ENCODE results near the gene UBE2E3. TPM values are rescaled to one million over a fixed set of nuclear protein-coding genes. Genes with fewer than 3 reads are reported as not detected.

The UBE2E3 gene
- total RNA-seq, 4 donors from 2014 or later = 23.6 to 65.4 (median 49.0) TPM

- Histone ChIP-seq H3K27me3 (no peaks in the 10 kb centered on the region), H3K36me3 (no peaks in the 10 kb centered on the region), H3K4me1 (no peaks in the 10 kb centered on the region), H3K9me3 (no peaks in the 10 kb centered on the region), H3K27ac (no peak overlapping the region), H3K4me3 (no peak overlapping the region)
- no peak for DNase-seq
- TF ChIP-seq, protein P1, sequence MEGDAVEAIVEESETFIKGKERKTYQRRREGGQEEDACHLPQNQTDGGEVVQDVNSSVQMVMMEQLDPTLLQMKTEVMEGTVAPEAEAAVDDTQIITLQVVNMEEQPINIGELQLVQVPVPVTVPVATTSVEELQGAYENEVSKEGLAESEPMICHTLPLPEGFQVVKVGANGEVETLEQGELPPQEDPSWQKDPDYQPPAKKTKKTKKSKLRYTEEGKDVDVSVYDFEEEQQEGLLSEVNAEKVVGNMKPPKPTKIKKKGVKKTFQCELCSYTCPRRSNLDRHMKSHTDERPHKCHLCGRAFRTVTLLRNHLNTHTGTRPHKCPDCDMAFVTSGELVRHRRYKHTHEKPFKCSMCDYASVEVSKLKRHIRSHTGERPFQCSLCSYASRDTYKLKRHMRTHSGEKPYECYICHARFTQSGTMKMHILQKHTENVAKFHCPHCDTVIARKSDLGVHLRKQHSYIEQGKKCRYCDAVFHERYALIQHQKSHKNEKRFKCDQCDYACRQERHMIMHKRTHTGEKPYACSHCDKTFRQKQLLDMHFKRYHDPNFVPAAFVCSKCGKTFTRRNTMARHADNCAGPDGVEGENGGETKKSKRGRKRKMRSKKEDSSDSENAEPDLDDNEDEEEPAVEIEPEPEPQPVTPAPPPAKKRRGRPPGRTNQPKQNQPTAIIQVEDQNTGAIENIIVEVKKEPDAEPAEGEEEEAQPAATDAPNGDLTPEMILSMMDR (IDR thresholded peaks at IDR 0.05) = no peak
- TF ChIP-seq POLR2A (IDR thresholded peaks at IDR 0.05) = no peak
- intact Hi-C loops (cut with DNase I) = no loop called here
Observed at GRCh38 chr2:180938451-180938850, 42.0 kb upstream of the UBE2E3 start.

DNA sequence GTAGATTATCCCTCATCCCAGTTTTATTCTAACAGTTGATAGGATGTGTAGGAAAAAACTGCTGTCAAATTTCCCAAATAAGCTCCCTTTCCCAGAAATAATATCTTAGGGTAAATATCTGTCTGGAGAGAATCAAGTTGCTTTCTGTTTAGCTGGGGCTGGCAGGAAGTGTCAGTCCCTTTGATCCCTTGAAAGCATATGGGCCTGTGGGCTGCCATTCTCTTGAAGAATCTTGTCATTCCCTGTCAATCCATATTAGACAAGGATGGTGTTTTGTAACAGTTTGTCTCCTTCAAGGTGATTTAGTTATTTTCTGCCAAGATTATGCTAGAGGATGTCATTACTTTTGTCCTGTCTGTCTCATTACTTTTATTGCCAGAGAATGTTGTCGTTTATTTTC is 37.1 kb upstream of the UBE2E3 start:
- DNase-seq = no peak
- intact Hi-C loops (cut with DNase I) = no loop called here
- no peak overlapping the region for H3K4me3 ChIP-seq
- no peak overlapping the region for H3K27ac ChIP-seq
- no peaks in the 10 kb centered on the region for H3K36me3 ChIP-seq
- WGBS, 2 donors = 75 to 77% methylated on average over 1 of the region's 1 CpG
- no peaks in the 10 kb centered on the region for H3K9me3 ChIP-seq
- no peaks in the 10 kb centered on the region for H3K27me3 ChIP-seq
- no peaks in the 10 kb centered on the region for H3K4me1 ChIP-seq
- TF ChIP-seq, protein P1 (IDR thresholded peaks at IDR 0.05) = no peak
- no peak for TF ChIP-seq POLR2A (IDR thresholded peaks at IDR 0.05)

DNA sequence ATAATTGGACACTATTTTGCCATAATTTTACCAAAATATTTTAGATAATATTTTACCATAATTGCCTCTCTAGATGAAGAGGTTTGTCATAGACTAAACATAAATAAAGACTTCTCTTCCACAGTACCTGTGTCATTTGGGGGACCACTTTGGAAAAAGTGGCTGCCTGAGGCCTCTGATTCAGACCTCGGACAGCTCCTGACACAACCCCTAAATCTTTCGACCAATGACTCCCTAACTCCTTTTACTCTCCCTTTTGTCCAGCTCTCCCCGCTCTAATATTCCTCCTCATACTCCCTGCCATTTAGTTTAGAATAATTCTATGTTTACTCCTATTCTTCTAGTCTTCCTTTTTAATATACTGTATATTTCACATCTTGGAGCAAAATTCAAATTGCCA is 36.0 kb upstream of the UBE2E3 start:
- no peak for DNase-seq

DNA sequence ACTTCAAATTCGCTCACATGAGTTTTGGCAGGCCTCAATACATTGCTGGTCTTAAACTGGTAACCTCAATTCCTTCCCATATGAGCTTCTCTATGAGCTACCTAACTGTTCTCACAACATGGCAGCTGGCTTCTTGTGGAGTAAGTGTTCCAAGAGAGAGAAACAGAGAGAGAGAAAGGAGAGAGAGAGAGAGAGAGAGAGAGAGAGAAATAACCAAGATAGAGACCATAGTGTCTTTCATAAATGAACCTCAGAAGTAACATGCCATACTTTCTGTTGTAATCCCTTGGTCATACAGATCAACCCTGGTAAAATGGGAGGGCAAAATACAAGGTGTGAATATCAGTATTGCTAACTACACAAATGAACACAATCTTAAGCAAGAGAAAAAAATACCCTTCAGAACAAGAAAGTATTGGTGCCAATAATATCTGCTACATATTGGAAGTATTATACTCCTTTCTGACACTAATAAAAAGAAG is 33.2 kb upstream of the UBE2E3 start:
- intact Hi-C loops (cut with DNase I) = no loop called here
- 50 to 81% methylated on average over 1 of the region's 1 CpG for WGBS, 2 donors
- Histone ChIP-seq H3K27ac (no peak overlapping the region), H3K36me3 (no peaks in the 10 kb centered on the region), H3K4me3 (no peak overlapping the region), H3K27me3 (peaks cover 0 to 4% (median 0%) of the 10 kb centered on the region in 4 donors), H3K4me1 (no peaks in the 10 kb centered on the region), H3K9me3 (no peaks in the 10 kb centered on the region)
- TF ChIP-seq, protein P1 (IDR thresholded peaks at IDR 0.05) = no peak
- no peak for TF ChIP-seq POLR2A (IDR thresholded peaks at IDR 0.05)
- DNase-seq = no peak

More for the DNA sequence above, 36.0 kb upstream of the UBE2E3 start:
- Histone ChIP-seq H3K4me3 (no peak overlapping the region), H3K36me3 (no peaks in the 10 kb centered on the region), H3K27ac (no peak overlapping the region), H3K4me1 (no peaks in the 10 kb centered on the region), H3K9me3 (no peaks in the 10 kb centered on the region), H3K27me3 (no peaks in the 10 kb centered on the region)
- WGBS, 2 donors = 77 to 87% methylated on average over 3 of the region's 3 CpGs
- intact Hi-C loops (cut with DNase I) = no loop called here
- no peak for TF ChIP-seq POLR2A (IDR thresholded peaks at IDR 0.05)
- TF ChIP-seq, protein P1 (IDR thresholded peaks at IDR 0.05) = no peak

GRCh38 chr2:180949896-180950295 is 30.5 kb upstream of the UBE2E3 start:
- TF ChIP-seq POLR2A (IDR thresholded peaks at IDR 0.05) = no peak
- TF ChIP-seq, protein P1 (IDR thresholded peaks at IDR 0.05) = no peak
- WGBS, 2 donors = 0 to 52% methylated on average over 1 of the region's 1 CpG
- no peaks in the 10 kb centered on the region for H3K9me3 ChIP-seq
- intact Hi-C loops (cut with DNase I) = no loop called here
- no peak overlapping the region for H3K27ac ChIP-seq
- H3K4me1 ChIP-seq = no peaks in the 10 kb centered on the region
- DNase-seq = no peak
- H3K4me3 ChIP-seq = no peak overlapping the region
- no peaks in the 10 kb centered on the region for H3K36me3 ChIP-seq
- peaks cover 0 to 4% (median 0%) of the 10 kb centered on the region in 4 donors for H3K27me3 ChIP-seq

Data from esophagus squamous epithelium (tissue), 5 donors.